Measurements from ENCODE around the gene TPSD1. TPM values are rescaled to one million over a fixed set of nuclear protein-coding genes. Genes with fewer than 3 reads are reported as not detected.

Gene TPSD1
- total and polyA plus RNA-seq, 2 donors (not counting 3 experiments of a cell fraction or from before 2014, with no cell fraction given): not detected

DNA sequence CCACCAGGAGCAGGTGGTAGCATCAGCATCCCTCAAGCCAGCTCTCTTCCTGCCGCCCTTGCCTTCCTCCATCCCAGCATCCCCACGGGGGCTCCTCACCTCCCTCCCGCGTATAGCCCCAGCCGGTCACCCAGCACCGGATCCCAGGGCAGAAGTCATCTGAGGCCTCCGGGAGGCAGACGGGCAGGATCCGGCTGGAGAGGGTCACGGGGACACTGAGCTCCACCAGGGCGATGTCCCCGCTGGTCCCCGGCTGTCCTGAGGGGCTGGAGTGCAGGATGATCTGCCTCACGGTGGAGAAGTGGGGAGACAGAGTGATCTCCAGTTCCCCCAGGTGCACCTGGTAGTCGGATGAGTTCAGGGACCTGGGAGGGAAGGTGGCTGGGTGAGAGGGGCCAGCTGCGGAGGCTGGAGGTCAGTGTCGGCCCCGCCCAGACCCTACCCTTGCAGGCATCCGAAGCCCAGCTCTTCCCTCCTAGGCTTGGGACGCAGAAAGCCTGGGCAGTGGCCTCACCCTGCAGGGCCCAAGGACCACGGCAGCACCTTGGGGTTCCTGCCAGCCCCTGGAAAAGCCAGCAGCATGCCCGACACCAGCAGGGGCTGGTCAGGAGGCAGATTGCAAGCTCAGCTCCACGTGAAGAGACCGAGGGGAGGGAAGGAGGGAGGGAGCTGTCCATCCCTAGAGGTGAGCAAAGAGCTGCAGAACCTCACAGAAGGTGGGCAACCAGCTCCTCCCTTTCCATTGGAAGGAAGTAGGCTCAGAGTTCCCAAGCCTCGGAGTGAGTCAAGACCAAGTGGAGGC lies 33.1 kb upstream of the TPSD1 start:
- POLR2A ChIA-PET: no interaction called here
- no peak overlapping the region for H3K9ac ChIP-seq (replicated peaks; ENCODE audit: extremely low read depth, insufficient read depth, low read length)
- no peak overlapping the region for H3K4me3 ChIP-seq (replicated peaks in 1 of 3; ENCODE audit: insufficient read depth in 1 of 3, low read depth in 1 of 3, low read length in 3 of 3)
- DNase-seq (ENCODE audit: low read depth, low spot score) (no peak), FAIRE-seq (no peak)
- TF ChIP-seq GATA2 (IDR thresholded peaks at IDR 0.05; ENCODE audit: insufficient read depth, insufficient read length, low read depth, low read length) (no peak), EZH2 (IDR thresholded peaks at IDR 0.05; ENCODE audit: borderline replicate concordance, low read depth, low read length, severe bottlenecking) (no peak), POLR2A (IDR thresholded peaks at IDR 0.05; ENCODE audit: low read depth, low read length) (no peak), FOS (IDR thresholded peaks at IDR 0.05; ENCODE audit: borderline replicate concordance, insufficient read depth, low read length) (no peak), POLR2AphosphoS5 (IDR thresholded peaks at IDR 0.05; ENCODE audit: insufficient read depth, low read depth, low read length) (no peak), JUN (IDR thresholded peaks at IDR 0.05; ENCODE audit: borderline replicate concordance, insufficient read depth, insufficient read length, low read depth) (no peak), MYC (IDR thresholded peaks at IDR 0.05; ENCODE audit: low read depth, low read length) (no peak)
- TF ChIP-seq, protein P1, sequence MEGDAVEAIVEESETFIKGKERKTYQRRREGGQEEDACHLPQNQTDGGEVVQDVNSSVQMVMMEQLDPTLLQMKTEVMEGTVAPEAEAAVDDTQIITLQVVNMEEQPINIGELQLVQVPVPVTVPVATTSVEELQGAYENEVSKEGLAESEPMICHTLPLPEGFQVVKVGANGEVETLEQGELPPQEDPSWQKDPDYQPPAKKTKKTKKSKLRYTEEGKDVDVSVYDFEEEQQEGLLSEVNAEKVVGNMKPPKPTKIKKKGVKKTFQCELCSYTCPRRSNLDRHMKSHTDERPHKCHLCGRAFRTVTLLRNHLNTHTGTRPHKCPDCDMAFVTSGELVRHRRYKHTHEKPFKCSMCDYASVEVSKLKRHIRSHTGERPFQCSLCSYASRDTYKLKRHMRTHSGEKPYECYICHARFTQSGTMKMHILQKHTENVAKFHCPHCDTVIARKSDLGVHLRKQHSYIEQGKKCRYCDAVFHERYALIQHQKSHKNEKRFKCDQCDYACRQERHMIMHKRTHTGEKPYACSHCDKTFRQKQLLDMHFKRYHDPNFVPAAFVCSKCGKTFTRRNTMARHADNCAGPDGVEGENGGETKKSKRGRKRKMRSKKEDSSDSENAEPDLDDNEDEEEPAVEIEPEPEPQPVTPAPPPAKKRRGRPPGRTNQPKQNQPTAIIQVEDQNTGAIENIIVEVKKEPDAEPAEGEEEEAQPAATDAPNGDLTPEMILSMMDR (IDR thresholded peaks at IDR 0.05; ENCODE audit: extremely low read depth in 1 of 2, insufficient read depth in 1 of 2, low read depth in 1 of 2, low read length in 2 of 2): no peak
- TF ChIP-seq, protein P2, sequence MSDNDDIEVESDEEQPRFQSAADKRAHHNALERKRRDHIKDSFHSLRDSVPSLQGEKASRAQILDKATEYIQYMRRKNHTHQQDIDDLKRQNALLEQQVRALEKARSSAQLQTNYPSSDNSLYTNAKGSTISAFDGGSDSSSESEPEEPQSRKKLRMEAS (IDR thresholded peaks at IDR 0.05; ENCODE audit: insufficient read depth, insufficient read length): no peak
- H4K20me1 ChIP-seq (replicated peaks; ENCODE audit: control insufficient read depth, extremely low read depth, insufficient read depth, low read length): no peaks in the 10 kb centered on the region
- H3K4me1 ChIP-seq (ENCODE audit: control insufficient read depth, extremely low read depth, insufficient read depth, low read length): no peaks in the 10 kb centered on the region
- no peaks in the 10 kb centered on the region for H3K9me1 ChIP-seq (replicated peaks; ENCODE audit: control insufficient read depth, extremely low read depth, insufficient read depth, low read length)
- no peaks in the 10 kb centered on the region for H3K36me3 ChIP-seq (ENCODE audit: control insufficient read depth in 2 of 2, extremely low read depth in 1 of 2, insufficient read depth in 2 of 2, low read length in 2 of 2)
- H3K27me3 ChIP-seq (ENCODE audit: control insufficient read depth in 2 of 2, insufficient read depth in 2 of 2, low read length in 2 of 2): no peaks in the 10 kb centered on the region
- no peaks in the 10 kb centered on the region for H3K79me2 ChIP-seq (ENCODE audit: control insufficient read depth, insufficient read depth, low read length)
- H2AFZ ChIP-seq (ENCODE audit: low read depth, low read length): no peak overlapping the region
- CTCF ChIA-PET: no interaction called here
- BruUV-seq (replicated peaks): no TSS peak
- no peaks in the 10 kb centered on the region for H3K9me3 ChIP-seq (replicated peaks; ENCODE audit: control insufficient read depth, insufficient read depth, low read length)
- H3K4me2 ChIP-seq (ENCODE audit: insufficient read depth, low read length): no peak overlapping the region
- intact Hi-C loops (cut with micrococcal nuclease): loop anchor here (5.0 kb wide), 1 partner anchor 695 kb away; the partner anchor contains the start of gene HS3ST6
- dilution Hi-C loops (cut with MboI; ENCODE audit: extremely low pct_ligation_motif_present, low sequenced_read_pairs): no loop called here
- no peak overlapping the region for H3K27ac ChIP-seq (ENCODE audit: insufficient read depth, low read depth, low read length)

All from endothelial cell of umbilical vein (primary cell).